Right lobe of liver (tissue), 6 donors: Measurements from ENCODE around the gene KRT24. TPM values are rescaled to one million over a fixed set of nuclear protein-coding genes. Genes with fewer than 3 reads are reported as not detected.

Experiments
- ATAC-seq, 4 donors: fragments of 200-7000 bp; cut with Tn5 transposase; one replicate each; pipeline ENCODE4 v1.9.1; 2020; ENCODE audit warnings: mild to moderate bottlenecking in 4 of 4, moderate library complexity in 4 of 4
- DNase-seq, 3 donors: peaks; one replicate each; pipeline ENCODE4 v3.0.0-alpha.2; 2020
- H3K27ac ChIP-seq, 3 donors: fragments of 200-600 bp; one replicate each; pipeline ENCODE4 v1.8.0; 2022
- H3K27me3 ChIP-seq, 2 donors: fragments of 200-600 bp; one replicate each; pipeline ENCODE4 v1.8.0; 2022
- H3K36me3 ChIP-seq, 4 donors: fragments of 200-600 bp; sonication (generic) in 1 of 4; one replicate each; pipeline versions ENCODE4 v1.5.1 to v1.8.0; 2017 to 2022; ENCODE audit warnings: control low read depth in 1 of 4
- H3K4me1 ChIP-seq, 4 donors: fragments of 200-600 bp; sonication (generic) in 1 of 4; one replicate each; pipeline versions ENCODE4 v1.5.1 to v1.8.0; 2017 to 2022; ENCODE audit warnings: control low read depth in 1 of 4
- H3K4me3 ChIP-seq, 3 donors: fragments of 200-600 bp; one replicate each; pipeline ENCODE4 v1.8.0; 2022
- H3K9me3 ChIP-seq, 4 donors: fragments of 200-600 bp; sonication (generic) in 1 of 4; one replicate each; pipeline versions ENCODE4 v1.5.1 to v1.8.0; 2017 to 2022; ENCODE audit warnings: control low read depth in 1 of 4
- CTCF ChIP-seq, 4 donors: fragments of 200-600 bp in 3 of 4; fragments of 450-650 bp in 1 of 4; IDR thresholded peaks; one replicate each; pipeline versions ENCODE4 v1.5.1 to v1.8.0; 2016 to 2022; ENCODE audit warnings: antibody characterized with exemption in 4 of 4, mild to moderate bottlenecking in 2 of 4
- POLR2A ChIP-seq: fragments of 450-650 bp; IDR thresholded peaks from one replicate; pipeline ENCODE4 v1.6.1; 2017; ENCODE audit warnings: antibody characterized with exemption, mild to moderate bottlenecking
- WGBS: methylation state at CpG from one replicate; pipeline ENCODE4 v1.1.6; 2018; ENCODE audit warnings: low coverage, low lambda C conversion rate; ENCODE audit not compliant: insufficient coverage; ENCODE audit errors: missing lambda C conversion rate; 5-methylcytosine and 5-hydroxymethylcytosine counted together
- intact Hi-C, 2 donors: fragments of 100-400 bp; cut with DNase I; formaldehyde crosslinking; loops; one replicate each; pipeline versions ENCODE4 v1.11.2 to v1.14.1; 2022
- total RNA-seq, 6 experiments: library from RNA; depleted of rRNA in 2 of 6; stranded (reverse); fragments of >200 nt in 2 of 6; fragmentation: NEBNext Ultra II Directional in 3 of 6; extraction: Animal tissue kit (Norgen Biotek cat#: 25700) in 3 of 6; gene quantifications; one replicate each; pipeline versions ENCODE4 v1.1.0 to v1.2.4, GENCODE V29; 2016 to 2023
- donor health status: DM: no; HTN: yes; CAD: no.
- donor health status: DM: no; HTN: no; CAD: no.
- donor health status: DM: no; HTN: no; CAD: no.
- donor health status: DM: no; HTN: yes; CAD: no.
- donor health status: DM: no; HTN: yes; CAD: no.

Gene KRT24
- total RNA-seq, 6 experiments from 2014 or later = not detected

- no peak for DNase-seq
- Histone ChIP-seq H3K27ac (no peak overlapping the region), H3K27me3 (no peaks in the 10 kb centered on the region), H3K4me3 (no peak overlapping the region), H3K36me3 (no peaks in the 10 kb centered on the region), H3K9me3 (no peaks in the 10 kb centered on the region), H3K4me1 (peaks cover 0 to 18% (median 8%) of the 10 kb centered on the region in 4 donors)
- no peak for TF ChIP-seq POLR2A
- TF ChIP-seq CTCF (IDR thresholded peaks at IDR 0.05) = no peak
- ATAC-seq = peak in 1 of 4 donors; percentile 23
- intact Hi-C loops = no loop called here
- 73% methylated on average over 9 of the region's 9 CpGs for WGBS
Measured at GRCh38 chr17:40699371-40699770, 4.2 kb downstream of the KRT24 start.

GRCh38 chr17:40697297-40697696 is 6.3 kb downstream of the KRT24 start:
- no peaks in the 10 kb centered on the region for H3K27me3 ChIP-seq
- H3K4me1 ChIP-seq = peaks cover 0 to 18% (median 8%) of the 10 kb centered on the region in 4 donors
- no peak for ATAC-seq
- 68% methylated on average over 7 of the region's 7 CpGs for WGBS
- no peak overlapping the region for H3K4me3 ChIP-seq
- TF ChIP-seq POLR2A (no peak), CTCF (IDR thresholded peaks at IDR 0.05) (no peak)
- no peak for DNase-seq
- no peaks in the 10 kb centered on the region for H3K36me3 ChIP-seq
- no peaks in the 10 kb centered on the region for H3K9me3 ChIP-seq
- H3K27ac ChIP-seq = peak overlapping the region in 1 of 3 donors; percentile 73
- intact Hi-C loops = no loop called here

GRCh38 chr17:40696651-40697072 is 6.9 kb downstream of the KRT24 start:
- H3K4me1 ChIP-seq = peaks cover 0 to 18% (median 8%) of the 10 kb centered on the region in 4 donors
- no peak for TF ChIP-seq CTCF (IDR thresholded peaks at IDR 0.05)
- TF ChIP-seq POLR2A = no peak
- peak; percentile 32 to 72 (median 70) for ATAC-seq
- H3K27me3 ChIP-seq = no peaks in the 10 kb centered on the region
- no peak for DNase-seq
- intact Hi-C loops = no loop called here
- H3K27ac ChIP-seq = peak overlapping the region; percentile 34 to 73 (median 53)
- H3K36me3 ChIP-seq = no peaks in the 10 kb centered on the region
- WGBS = 14% methylated on average over 3 of the region's 3 CpGs
- peak overlapping the region in 1 of 3 donors; percentile 3 for H3K4me3 ChIP-seq
- H3K9me3 ChIP-seq = no peaks in the 10 kb centered on the region

- no peaks in the 10 kb centered on the region for H3K9me3 ChIP-seq
- TF ChIP-seq CTCF (IDR thresholded peaks at IDR 0.05) = no peak
- TF ChIP-seq POLR2A = no peak
- peaks cover 0 to 18% (median 8%) of the 10 kb centered on the region in 4 donors for H3K4me1 ChIP-seq
- intact Hi-C loops = no loop called here
- H3K27me3 ChIP-seq = no peaks in the 10 kb centered on the region
- DNase-seq (no peak), ATAC-seq (peak; percentile 66 to 87 (median 85))
- H3K4me3 ChIP-seq = peak overlapping the region in 1 of 3 donors; percentile 3
- H3K27ac ChIP-seq = peak overlapping the region; percentile 34 to 73 (median 53)
- no peaks in the 10 kb centered on the region for H3K36me3 ChIP-seq
- WGBS = 68% methylated on average over 6 of the region's 6 CpGs
Measured at GRCh38 chr17:40695874-40696472, 7.6 kb downstream of the KRT24 start.
